KMS-11 (cell line): Measurements from ENCODE around the gene C10orf105.

Experiments
- H2AFZ ChIP-seq: fragments of 200-600 bp; sonication (generic); 2 replicates; pipeline ENCODE4 v1.6.1; 2016; ENCODE audit warnings: antibody characterized with exemption, mixed run types, low read depth
- H3K27ac ChIP-seq: fragments of 200-600 bp; sonication (generic); 2 replicates; pipeline ENCODE4 v1.6.1; 2016; ENCODE audit warnings: mild to moderate bottlenecking, mixed run types
- H3K27me3 ChIP-seq: fragments of 200-600 bp; sonication (generic); 2 replicates; pipeline ENCODE4 v1.6.1; 2017; ENCODE audit warnings: mild to moderate bottlenecking, low read depth, mixed run types, moderate library complexity; ENCODE audit not compliant: insufficient read depth
- H3K36me3 ChIP-seq: fragments of 200-600 bp; sonication (generic); 2 replicates; pipeline ENCODE4 v1.6.1; 2017; ENCODE audit warnings: mild to moderate bottlenecking, mixed run types; ENCODE audit not compliant: insufficient read depth
- H3K4me1 ChIP-seq: fragments of 200-600 bp; sonication (generic); 2 replicates; pipeline ENCODE4 v1.6.1; 2016; ENCODE audit warnings: mild to moderate bottlenecking, low read depth, mixed run types; ENCODE audit not compliant: poor library complexity, severe bottlenecking
- H3K4me2 ChIP-seq: fragments of 200-600 bp; sonication (generic); 2 replicates; pipeline ENCODE4 v1.7.0; 2016; ENCODE audit warnings: mild to moderate bottlenecking, mixed run types
- H3K4me3 ChIP-seq: fragments of 200-600 bp; sonication (generic); IDR thresholded peaks from 2 replicates; pipeline ENCODE4 v1.6.1; 2017; ENCODE audit warnings: low read depth, low read length, mixed read lengths; ENCODE audit not compliant: insufficient read depth
- H3K79me2 ChIP-seq: fragments of 200-600 bp; sonication (generic); 2 replicates; pipeline ENCODE4 v1.6.1; 2016; ENCODE audit warnings: low read depth, mixed run types; ENCODE audit not compliant: insufficient read depth
- H3K9ac ChIP-seq: fragments of 200-600 bp; sonication (generic); 2 replicates; pipeline ENCODE4 v1.6.1; 2016; ENCODE audit warnings: mild to moderate bottlenecking, mixed run types
- H4K20me1 ChIP-seq: fragments of 200-600 bp; sonication (generic); 2 replicates; pipeline ENCODE4 v1.6.1; 2016; ENCODE audit warnings: mild to moderate bottlenecking, mixed run types; ENCODE audit not compliant: insufficient read depth
- CTCF ChIP-seq: fragments of 200-600 bp; sonication (generic); conservative IDR thresholded peaks from 2 replicates; pipeline ENCODE4 v1.6.1; 2017; ENCODE audit warnings: low read depth, mild to moderate bottlenecking, antibody characterized with exemption, low read length, moderate library complexity, mixed read lengths

The C10orf105 gene

DNA sequence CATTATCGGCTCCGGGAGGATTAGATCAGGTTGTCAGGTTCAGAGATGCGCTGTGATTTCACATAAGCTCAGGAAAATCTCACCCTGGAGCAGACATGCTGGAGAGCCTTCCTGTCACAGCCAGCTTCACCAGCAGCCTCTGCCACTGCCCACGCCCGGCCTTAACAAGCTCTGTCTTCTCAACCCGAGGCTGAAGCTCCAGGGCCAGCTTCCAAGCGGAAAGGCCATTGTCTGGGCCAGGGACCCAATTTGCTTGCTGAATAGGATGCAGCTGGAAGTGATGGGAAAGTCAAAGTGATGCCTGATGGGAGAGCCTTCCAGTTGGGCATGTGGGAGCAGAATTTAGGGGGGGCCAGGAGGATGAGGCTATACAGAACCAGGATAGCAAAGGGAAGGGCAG is 36.3 kb downstream of the C10orf105 start:
- Histone ChIP-seq H3K4me1 (no peaks in the 10 kb centered on the region), H2AFZ (no peak overlapping the region), H3K4me2 (no peak overlapping the region), H3K9ac (no peak overlapping the region), H3K27ac (no peak overlapping the region), H3K36me3 (no peaks in the 10 kb centered on the region), H3K4me3 (no peak overlapping the region), H4K20me1 (no peaks in the 10 kb centered on the region), H3K79me2 (no peaks in the 10 kb centered on the region), H3K27me3 (peaks cover 85% of the 10 kb centered on the region)
- TF ChIP-seq CTCF, result no peak

DNA sequence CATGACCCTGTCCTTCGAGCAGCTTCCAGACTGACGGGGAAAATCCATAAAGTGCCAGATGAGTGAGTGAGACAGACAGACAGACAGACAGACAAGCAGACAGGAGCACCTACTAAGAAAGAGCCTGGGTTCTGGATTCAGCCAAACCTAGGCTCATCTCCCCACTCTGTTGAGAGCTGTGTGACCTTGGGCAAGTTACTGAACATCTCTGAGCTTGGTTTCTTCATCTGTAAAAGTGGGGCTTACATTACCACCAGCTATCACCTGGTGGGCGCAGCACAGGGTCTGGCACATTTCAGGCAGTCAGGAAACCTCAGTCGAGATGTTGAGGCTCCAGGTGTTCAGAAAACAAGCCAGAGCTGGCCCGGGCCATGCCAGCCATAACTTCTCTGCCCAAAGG is 37.6 kb downstream of the C10orf105 start:
- Histone ChIP-seq H3K27ac (no peak overlapping the region), H4K20me1 (no peaks in the 10 kb centered on the region), H3K4me3 (no peak overlapping the region), H3K27me3 (peaks cover 89% of the 10 kb centered on the region), H3K4me2 (no peak overlapping the region), H3K36me3 (no peaks in the 10 kb centered on the region), H3K9ac (no peak overlapping the region), H2AFZ (no peak overlapping the region), H3K4me1 (no peaks in the 10 kb centered on the region), H3K79me2 (no peaks in the 10 kb centered on the region)
- TF ChIP-seq CTCF, result no peak

DNA sequence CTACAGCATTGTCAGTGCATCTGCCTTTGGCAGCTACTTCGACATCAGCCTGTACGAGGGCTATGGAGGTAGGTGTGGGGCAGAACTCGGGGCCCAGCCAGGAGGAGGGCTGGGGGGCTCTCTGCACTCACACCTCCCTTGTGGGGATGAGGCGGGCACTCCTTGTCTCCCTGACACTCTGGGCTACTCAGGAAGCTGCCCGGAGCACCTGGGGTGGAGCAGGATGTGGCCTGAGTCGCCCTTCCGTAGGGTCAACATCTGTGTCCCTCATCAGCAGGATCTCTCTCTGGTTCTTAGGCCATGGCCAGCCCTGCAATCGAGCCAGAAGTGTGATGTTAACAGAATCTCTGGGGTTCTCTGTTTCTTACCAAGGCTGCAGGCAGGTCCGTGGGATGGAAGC is 40.2 kb downstream of the C10orf105 start:
- no peak overlapping the region for H2AFZ ChIP-seq
- H3K4me3 ChIP-seq, result no peak overlapping the region
- no peak overlapping the region for H3K4me2 ChIP-seq
- no peak overlapping the region for H3K9ac ChIP-seq
- H3K36me3 ChIP-seq, result no peaks in the 10 kb centered on the region
- no peak for TF ChIP-seq CTCF
- H3K27me3 ChIP-seq, result peaks cover 77% of the 10 kb centered on the region
- H3K79me2 ChIP-seq, result no peaks in the 10 kb centered on the region
- H3K4me1 ChIP-seq, result no peaks in the 10 kb centered on the region
- no peaks in the 10 kb centered on the region for H4K20me1 ChIP-seq
- no peak overlapping the region for H3K27ac ChIP-seq

DNA sequence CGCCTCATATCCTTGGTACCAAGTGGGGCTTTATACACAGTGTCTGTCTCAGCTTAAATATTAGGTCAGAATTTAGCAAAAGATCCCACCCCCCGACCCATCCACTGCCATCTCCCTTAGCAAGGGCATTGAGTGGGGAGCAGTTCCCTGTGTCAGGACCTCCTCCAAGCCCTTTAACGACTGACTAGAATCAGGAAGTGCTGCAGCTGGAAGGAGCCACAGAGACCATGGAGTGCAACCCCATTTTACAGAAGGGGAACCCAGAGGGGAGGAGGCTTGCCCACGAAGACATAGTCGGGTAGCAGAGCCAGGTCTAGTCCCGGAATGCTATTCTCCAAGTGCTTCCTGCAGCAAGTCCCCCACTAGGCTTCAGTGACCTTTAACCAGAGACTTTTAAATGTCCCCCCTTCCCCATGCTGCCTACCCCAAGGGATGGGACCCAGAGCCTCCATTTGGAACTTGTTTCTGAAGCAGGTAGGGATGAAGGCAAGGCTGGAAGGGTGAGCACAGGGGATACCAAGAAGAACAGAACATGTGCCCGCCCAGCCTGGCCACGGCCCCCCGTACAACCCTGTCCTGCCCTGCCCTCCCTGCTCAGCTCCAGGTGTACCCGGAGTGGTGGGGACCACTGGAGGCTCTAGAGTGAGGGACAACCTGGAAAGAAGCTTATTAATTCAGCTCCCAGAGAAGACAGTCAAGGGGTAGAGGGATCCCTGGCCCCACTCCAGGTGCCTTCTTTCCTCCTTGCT is 41.3 kb downstream of the C10orf105 start:
- no peaks in the 10 kb centered on the region for H3K36me3 ChIP-seq
- H3K4me3 ChIP-seq, result no peak overlapping the region
- no peak overlapping the region for H2AFZ ChIP-seq
- no peak for TF ChIP-seq CTCF
- H3K27me3 ChIP-seq, result peaks cover 72% of the 10 kb centered on the region; the same call in 1 of the 2 replicates
- no peak overlapping the region for H3K9ac ChIP-seq
- H3K4me1 ChIP-seq, result no peaks in the 10 kb centered on the region
- no peak overlapping the region for H3K27ac ChIP-seq
- H4K20me1 ChIP-seq, result no peaks in the 10 kb centered on the region
- H3K4me2 ChIP-seq, result no peak overlapping the region
- H3K79me2 ChIP-seq, result no peaks in the 10 kb centered on the region
